H1 (cell line): Measurements from ENCODE around the gene ZNF135. TPM values are rescaled to one million over a fixed set of nuclear protein-coding genes. Genes with fewer than 3 reads are reported as not detected.

Source experiments
- CTCF ChIA-PET: fragments of 300-600 bp; sonication (Branson Sonifier 250); formaldehyde crosslinking; loops from one replicate; lab custom pipeline; 2021; ENCODE audit not compliant: partially characterized antibody; lab: Charles Lee
- POLR2A ChIA-PET: fragments of 300-600 bp; sonication (Branson Sonifier 250); formaldehyde crosslinking; loops from one replicate; lab custom pipeline; 2021; ENCODE audit warnings: inconsistent platforms; ENCODE audit not compliant: partially characterized antibody; lab: Charles Lee
- DNase-seq, 2 experiments: peaks; one replicate each; pipeline versions ENCODE4 v3.0.0 to v3.0.0-alpha.2; 2010 to 2022; ENCODE audit warnings: low spot score in 2 of 2, low read depth in 1 of 2, mixed read lengths in 1 of 2
- FAIRE-seq: peaks from 2 replicates; lab custom pipeline; 2011; peaks lifted over from hg19 to GRCh38; lab: Jason Lieb, UNC
- H2AFZ ChIP-seq: 2 replicates; pipeline ENCODE4 v1.8.1; 2012; ENCODE audit warnings: low read length, inconsistent platforms
- H2AK5ac ChIP-seq: 2 replicates; pipeline ENCODE4 v1.6.1; 2013; ENCODE audit warnings: low read depth, low read length
- H2BK120ac ChIP-seq: replicated peaks from 2 replicates; pipeline ENCODE3; 2013; ENCODE audit warnings: low read depth, low read length, inconsistent platforms
- H2BK12ac ChIP-seq: 2 replicates; pipeline ENCODE4 v1.6.1; 2013; ENCODE audit warnings: low read depth, low read length
- H2BK15ac ChIP-seq: 2 replicates; pipeline ENCODE4 v1.6.1; 2013; ENCODE audit warnings: low read length
- H2BK20ac ChIP-seq: 2 replicates; pipeline ENCODE4 v1.6.1; 2013; ENCODE audit warnings: low read length
- H2BK5ac ChIP-seq: 2 replicates; pipeline ENCODE4 v1.6.1; 2013; ENCODE audit warnings: low read depth, low read length
- H3K14ac ChIP-seq: 2 replicates; pipeline ENCODE4 v1.6.1; 2013; ENCODE audit warnings: inconsistent platforms; ENCODE audit not compliant: insufficient read length
- H3K18ac ChIP-seq: 2 replicates; pipeline ENCODE4 v1.6.1; 2013; ENCODE audit warnings: low read length; ENCODE audit errors: extremely low read depth
- H3K23ac ChIP-seq: 2 replicates; pipeline ENCODE4 v1.6.1; 2013; ENCODE audit warnings: inconsistent platforms; ENCODE audit not compliant: insufficient read length
- H3K23me2 ChIP-seq: 2 replicates; pipeline ENCODE4 v1.6.1; 2013; ENCODE audit warnings: low read depth, low read length
- H3K27ac ChIP-seq: 2 replicates; pipeline ENCODE4 v1.6.1; 2011; ENCODE audit warnings: low read depth, low read length, inconsistent platforms
- H3K27me3 ChIP-seq, 4 experiments: replicated peaks in 1 of 4; 1 replicate in 1 of 4; 2 replicates in 3 of 4; pipeline versions ENCODE4 v1.6.1 to v1.8.1; 2011 to 2013; ENCODE audit warnings: low read length in 3 of 4, mild to moderate bottlenecking in 3 of 4, inconsistent platforms in 2 of 4, mixed read lengths in 2 of 4, moderate library complexity in 1 of 4; ENCODE audit not compliant: control insufficient read depth in 3 of 4, insufficient read depth in 3 of 4; ENCODE audit errors: extremely low read depth in 1 of 4
- H3K36me3 ChIP-seq, 4 experiments: 2 replicates each; pipeline versions ENCODE4 v1.6.1 to v1.8.1; 2011 to 2013; ENCODE audit warnings: mild to moderate bottlenecking in 4 of 4, low read length in 3 of 4, moderate library complexity in 2 of 4, control low read depth in 1 of 4, inconsistent platforms in 1 of 4; ENCODE audit not compliant: insufficient read depth in 4 of 4, control insufficient read depth in 2 of 4
- H3K4ac ChIP-seq: replicated peaks from 2 replicates; pipeline ENCODE3; 2013; ENCODE audit warnings: low read length, low read depth, mixed read lengths, inconsistent platforms; ENCODE audit not compliant: insufficient read length
- H3K4me1 ChIP-seq, 4 experiments: replicated peaks in 1 of 4; 1 replicate in 1 of 4; 2 replicates in 3 of 4; pipeline versions ENCODE4 v1.6.1 to v1.8.1; 2011 to 2013; ENCODE audit warnings: low read length in 3 of 4, inconsistent platforms in 2 of 4, mixed read lengths in 1 of 4; ENCODE audit not compliant: insufficient read depth in 4 of 4, control insufficient read depth in 3 of 4
- H3K4me2 ChIP-seq, 2 experiments: 2 replicates each; pipeline versions ENCODE4 v1.6.1 to v1.8.1; 2011 to 2013; ENCODE audit warnings: low read depth in 2 of 2, low read length in 2 of 2, control low read depth in 1 of 2, inconsistent platforms in 1 of 2, mild to moderate bottlenecking in 1 of 2; ENCODE audit not compliant: insufficient read depth in 1 of 2
- H3K4me3 ChIP-seq, 4 experiments: fragments of 200-600, 300-600 bp in 1 of 4; sonication (generic), shearing (Covaris generic), sonication (Bioruptor Twin) in 1 of 4; 2 replicates each; pipeline versions ENCODE4 v1.5.1 to v1.8.1; 2011 to 2016; ENCODE audit warnings: low read length in 4 of 4, low read depth in 3 of 4, control low read depth in 2 of 4, inconsistent platforms in 2 of 4, mild to moderate bottlenecking in 2 of 4, mixed read lengths in 1 of 4, moderate library complexity in 1 of 4; ENCODE audit not compliant: insufficient read depth in 2 of 4; ENCODE audit errors: extremely low read depth in 1 of 4
- H3K56ac ChIP-seq: replicated peaks from 2 replicates; pipeline ENCODE3; 2013; ENCODE audit warnings: low read depth, mild to moderate bottlenecking, mixed read lengths, low read length, inconsistent platforms; ENCODE audit not compliant: insufficient read length
- H3K79me1 ChIP-seq: 2 replicates; pipeline ENCODE4 v1.6.1; 2013; ENCODE audit warnings: low read depth, low read length, control low read depth
- H3K79me2 ChIP-seq, 2 experiments: 2 replicates each; pipeline versions ENCODE4 v1.6.1 to v1.8.1; 2012 to 2013; ENCODE audit warnings: low read length in 2 of 2, mild to moderate bottlenecking in 2 of 2, inconsistent platforms in 1 of 2; ENCODE audit not compliant: insufficient read depth in 2 of 2, control insufficient read depth in 1 of 2
- H3K9ac ChIP-seq, 4 experiments: replicated peaks in 1 of 4; 1 replicate in 1 of 4; 2 replicates in 3 of 4; pipeline versions ENCODE4 v1.6.1 to v1.8.1; 2011 to 2013; ENCODE audit warnings: low read depth in 3 of 4, low read length in 3 of 4, control low read depth in 2 of 4, mild to moderate bottlenecking in 2 of 4, moderate library complexity in 2 of 4, inconsistent platforms in 1 of 4; ENCODE audit errors: extremely low read depth in 1 of 4
- H3K9me3 ChIP-seq, 2 experiments: 2 replicates each; pipeline versions ENCODE4 v1.6.1 to v1.8.1; 2012 to 2013; ENCODE audit warnings: mild to moderate bottlenecking in 2 of 2, moderate library complexity in 2 of 2, control low read depth in 1 of 2, inconsistent platforms in 1 of 2, low read depth in 1 of 2, low read length in 1 of 2, mixed read lengths in 1 of 2; ENCODE audit not compliant: insufficient read depth in 2 of 2
- H4K20me1 ChIP-seq, 2 experiments: replicated peaks in 1 of 2; 2 replicates each; pipeline versions ENCODE3 to v1.8.1; 2011 to 2013; ENCODE audit warnings: inconsistent platforms in 2 of 2, low read length in 2 of 2, mild to moderate bottlenecking in 1 of 2; ENCODE audit not compliant: insufficient read depth in 2 of 2, control insufficient read depth in 1 of 2
- H4K5ac ChIP-seq: 2 replicates; pipeline ENCODE4 v1.6.1; 2013; ENCODE audit warnings: low read length, low read depth, mixed read lengths, inconsistent platforms; ENCODE audit not compliant: insufficient read length
- H4K8ac ChIP-seq: 2 replicates; pipeline ENCODE4 v1.8.0; 2013; ENCODE audit warnings: mild to moderate bottlenecking, moderate library complexity, low read length, inconsistent platforms; ENCODE audit not compliant: insufficient read depth; ENCODE audit errors: extremely low read depth
- H4K91ac ChIP-seq: replicated peaks from 2 replicates; pipeline ENCODE3; 2013; ENCODE audit warnings: low read length, mixed read lengths, inconsistent platforms; ENCODE audit not compliant: insufficient read length
- GTF2F1 ChIP-seq: IDR thresholded peaks from 2 replicates; pipeline ENCODE4 v1.6.1; 2012; ENCODE audit warnings: low read depth, low read length, improper control_type of control experiment, borderline replicate concordance
- RFX5 ChIP-seq: IDR thresholded peaks from 2 replicates; pipeline ENCODE4 v1.6.1; 2011; ENCODE audit warnings: low read depth, low read length, improper control_type of control experiment, borderline replicate concordance
- whole genome bisulfite sequencing, 2 experiments: shearing (Covaris generic) in 1 of 2; methylation state at CpG; one replicate each; pipeline versions ENCODE4 v1.1.6 to v1.1.7; 2013 to 2015; ENCODE audit warnings: low lambda C conversion rate in 2 of 2, mixed read lengths in 2 of 2, inconsistent platforms in 1 of 2, low coverage in 1 of 2, missing lambda C conversion rate in 1 of 2; ENCODE audit not compliant: insufficient replicate concordance in 2 of 2, insufficient coverage in 1 of 2, insufficient read length in 1 of 2; ENCODE audit errors: extremely low coverage in 1 of 2, missing lambda C conversion rate in 1 of 2; 5-methylcytosine and 5-hydroxymethylcytosine counted together
- polyA plus RNA-seq, 7 experiments: library from polyadenylated mRNA; depleted of rRNA in 3 of 7; stranded (reverse) in 5 of 7; unstranded in 2 of 7; fragments of >200 nt in 5 of 7; fragments of 200-250 nt in 2 of 7; gene quantifications; 1 replicate in 5 of 7; 2 replicates in 1 of 7; 4 replicates in 1 of 7; pipeline versions ENCODE4 v1.2.1 to v1.2.3, GENCODE V29; 2011 to 2013; ENCODE audit warnings: missing spikeins in 2 of 7, mixed read lengths in 2 of 7
- total RNA-seq: library from RNA; stranded (reverse); fragmentation: NEBNext Ultra II Directional; extraction: Animal tissue kit (Norgen Biotek cat#: 25700); gene quantifications from 2 replicates; pipeline ENCODE4 v1.2.1, GENCODE V29; 2021

ZNF135 gene
- total and polyA plus RNA-seq, 2 of the 8 experiments (the other 6 are each of a cell fraction or from before 2014, with no cell fraction given): 5.2 to 7.9 TPM

DNA sequence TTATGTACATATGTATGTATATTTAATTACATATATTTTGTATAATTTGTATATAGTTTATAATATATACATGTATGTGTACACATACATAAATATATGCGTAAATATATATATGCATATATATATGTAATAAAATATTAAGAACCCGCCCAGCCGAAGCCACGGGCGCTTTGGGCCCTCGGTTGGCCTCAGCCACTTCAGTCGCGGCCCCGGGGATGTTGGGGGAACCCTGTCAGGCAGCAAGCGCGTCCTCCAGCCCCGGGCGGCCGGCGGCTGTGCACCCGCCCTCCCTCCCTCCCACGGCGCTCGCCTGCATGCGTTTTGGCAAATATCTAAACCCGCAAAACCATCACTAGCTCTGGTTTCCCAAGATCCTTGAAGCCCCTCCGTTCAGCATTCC lies 48.6 kb upstream of the ZNF135 start:
- H4K20me1 ChIP-seq: peaks cover 0 to 2% of the 10 kb centered on the region in 2 experiments
- no peak overlapping the region; a peak in 1 of 4 replicates for H3K4me2 ChIP-seq
- WGBS, 2 experiments: 90% methylated on average over 8 of the region's 22 CpGs; no CpG with 5 or more reads in 1 of the 2 experiments
- DNase-seq: no peak
- peaks cover 0 to 3% (median 0%) of the 10 kb centered on the region in 4 experiments; a peak in 1 of 7 replicates for H3K4me1 ChIP-seq
- no peaks in the 10 kb centered on the region for H3K27me3 ChIP-seq
- peaks cover 31 to 50% of the 10 kb centered on the region in 2 experiments; a peak in 3 of 4 replicates for H3K9me3 ChIP-seq
- no peak overlapping the region for H2BK12ac ChIP-seq
- no peak overlapping the region for H2BK15ac ChIP-seq
- no peak overlapping the region for H3K56ac ChIP-seq
- no peaks in the 10 kb centered on the region for H3K79me2 ChIP-seq
- no peak for FAIRE-seq
- H2BK20ac ChIP-seq: no peak overlapping the region
- no peak overlapping the region for H2BK5ac ChIP-seq
- H3K4me3 ChIP-seq: no peak overlapping the region
- H3K4ac ChIP-seq: no peak overlapping the region
- no peak overlapping the region for H4K91ac ChIP-seq
- H3K79me1 ChIP-seq: no peaks in the 10 kb centered on the region
- H3K18ac ChIP-seq: no peak overlapping the region
- H2BK120ac ChIP-seq: no peak overlapping the region
- peaks cover 2 to 37% (median 9%) of the 10 kb centered on the region in 4 experiments; a peak in 6 of 8 replicates for H3K36me3 ChIP-seq
- TF ChIP-seq RFX5 (no peak), GTF2F1 (no peak)
- H3K23ac ChIP-seq: no peak overlapping the region
- H3K27ac ChIP-seq: no peak overlapping the region
- H4K8ac ChIP-seq: no peak overlapping the region
- no peaks in the 10 kb centered on the region; the same call in 1 of the 2 replicates for H3K23me2 ChIP-seq
- H3K9ac ChIP-seq: no peak overlapping the region
- no peak overlapping the region for H2AK5ac ChIP-seq
- H3K14ac ChIP-seq: no peak overlapping the region
- ChIA-PET CTCF (interaction anchor here (1.3 kb wide), 1 partner anchor 12 kb away, joined by 3 read pairs; no protein-coding TSS in a partner anchor), POLR2A (interaction anchor here (0.5 to 1.4 kb wide), 8 partner anchors 8 to 176 kb away, joined by 3 to 6 read pairs (median 3); partner anchors contain the start of genes ZNF135 and ZNF606)
- no peak overlapping the region for H2AFZ ChIP-seq
- no peak overlapping the region for H4K5ac ChIP-seq
